Stimulated activated CD4-positive, alpha-beta T cell treated with anti-CD3 and anti-CD28 coated beads, TNF-alpha, amount 100 ng/mL, for 4 hours (primary cell): ENCODE data around the gene ACO2.

Experiments used
- DNase-seq, 3 experiments: peaks; one replicate each; pipeline ENCODE4 v3.0.0-alpha.2; 2020; ENCODE audit warnings: low read depth in 3 of 3

Gene ACO2

GRCh38 chr22:41488596-41489385 is 19.9 kb downstream of the ACO2 start:
- no peak for DNase-seq

- no peak for DNase-seq
Observed at GRCh38 chr22:41491374-41492100, 22.6 kb downstream of the ACO2 start.

GRCh38 chr22:41498303-41498835 is 29.5 kb downstream of the ACO2 start:
- no peak for DNase-seq

DNA sequence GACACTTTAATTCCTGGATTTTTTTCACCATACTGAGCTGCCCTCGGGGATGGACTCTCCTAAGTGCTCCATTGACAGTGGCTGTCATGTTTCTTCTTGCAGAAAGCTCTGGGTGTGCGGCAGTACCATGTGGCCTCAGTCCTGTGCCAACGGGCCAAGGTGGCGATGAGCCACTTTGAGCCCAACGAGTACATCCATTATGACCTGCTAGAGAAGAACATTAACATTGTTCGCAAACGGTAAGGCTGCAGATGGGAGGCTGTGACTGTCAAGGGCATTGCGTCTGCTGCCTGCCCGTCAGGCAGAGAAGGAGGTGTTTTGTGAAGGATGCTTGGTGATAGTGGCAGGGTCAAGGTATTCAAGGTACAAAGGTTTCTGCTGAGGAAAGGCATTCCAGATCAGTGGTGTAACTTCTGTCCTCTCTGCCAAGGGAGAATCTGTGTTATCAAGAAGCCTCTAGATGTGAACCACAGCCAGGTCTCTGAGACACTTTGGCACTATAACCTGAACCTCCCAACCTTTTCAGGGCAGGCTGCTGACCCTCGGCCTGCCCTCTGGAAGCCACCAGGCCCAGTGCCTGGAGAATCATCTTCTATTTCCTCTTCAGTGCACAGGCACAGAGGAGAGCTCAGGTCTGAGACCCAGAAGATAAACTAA is 30.8 kb downstream of the ACO2 start:
- no peak for DNase-seq

GRCh38 chr22:41500303-41500702 is 31.4 kb downstream of the ACO2 start:
- no peak for DNase-seq

GRCh38 chr22:41501209-41501608 is 32.3 kb downstream of the ACO2 start:
- DNase-seq: no peak

GRCh38 chr22:41504397-41504796 is 35.5 kb downstream of the ACO2 start:
- no peak for DNase-seq

- no peak for DNase-seq
Observed at GRCh38 chr22:41504816-41505215, 35.9 kb downstream of the ACO2 start.

DNA sequence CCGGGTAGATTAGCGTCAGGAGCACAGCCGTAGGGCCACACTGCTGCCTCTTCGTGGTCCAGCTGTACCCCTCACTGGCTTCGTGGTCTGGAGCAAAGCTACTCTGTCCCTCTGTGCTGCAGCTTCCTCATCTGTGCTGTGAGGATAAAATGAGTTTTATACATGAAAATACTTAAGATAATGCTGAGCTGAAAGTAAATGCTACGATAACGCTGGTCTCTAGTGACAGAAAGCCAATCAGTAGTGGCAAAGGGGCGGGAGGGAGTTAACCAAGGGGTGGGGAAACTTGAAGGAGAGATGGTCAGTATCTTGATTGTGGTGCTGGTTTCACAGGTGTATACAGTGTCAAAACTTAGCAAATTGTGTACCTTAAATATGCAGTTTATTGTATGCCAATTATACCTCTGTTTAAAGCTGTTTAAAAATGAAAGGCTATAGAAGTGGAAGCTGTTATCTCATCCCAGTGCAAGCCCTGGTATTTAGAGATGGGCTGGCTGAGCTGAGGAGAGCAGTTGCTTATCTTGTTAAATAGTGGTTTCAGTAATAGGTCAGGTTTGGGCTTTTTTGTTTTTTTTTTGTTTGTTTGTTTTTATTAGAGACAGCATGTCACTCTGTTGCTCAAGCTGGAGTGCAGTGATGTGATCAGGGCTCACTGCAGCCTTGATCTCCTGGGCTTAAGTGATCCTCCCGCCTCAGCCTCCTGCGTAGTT is 36.7 kb downstream of the ACO2 start:
- no peak for DNase-seq

GRCh38 chr22:41507330-41508063 is 38.6 kb downstream of the ACO2 start:
- no peak for DNase-seq

GRCh38 chr22:41508770-41509170 is 39.9 kb downstream of the ACO2 start:
- DNase-seq: no peak

- DNase-seq: no peak
Observed at GRCh38 chr22:41511521-41511968, 42.6 kb downstream of the ACO2 start.

- no peak for DNase-seq
Observed at GRCh38 chr22:41512421-41513194, 43.7 kb downstream of the ACO2 start.

GRCh38 chr22:41513391-41513790 is 44.5 kb downstream of the ACO2 start:
- DNase-seq: no peak

DNA sequence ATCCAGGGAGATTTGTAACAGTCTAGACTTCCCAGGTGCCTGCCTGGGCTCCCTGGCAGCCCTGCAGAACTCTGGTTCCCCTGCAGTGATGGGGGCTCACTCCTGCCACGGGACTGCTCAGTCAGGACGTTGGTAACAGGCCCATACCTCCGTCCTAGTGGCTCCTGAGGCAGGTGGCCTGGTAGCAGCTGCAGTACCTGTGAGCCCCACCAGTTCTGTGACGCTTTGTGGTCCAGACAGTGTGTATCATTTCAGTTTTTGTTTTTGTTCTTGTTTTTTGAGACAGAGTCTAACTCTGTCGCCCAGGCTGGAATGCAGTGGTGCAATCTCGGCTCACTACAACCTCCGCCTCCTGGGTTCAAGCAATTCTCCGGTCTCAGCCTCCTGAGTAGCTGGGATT is 47.5 kb downstream of the ACO2 start:
- DNase-seq: no peak

GRCh38 chr22:41517172-41518047 is 48.5 kb downstream of the ACO2 start:
- DNase-seq: no peak

- DNase-seq: no peak
Observed at GRCh38 chr22:41518048-41518347, 49.1 kb downstream of the ACO2 start.

GRCh38 chr22:41521126-41521525 is 52.2 kb downstream of the ACO2 start:
- no peak for DNase-seq

- DNase-seq: no peak
Observed at GRCh38 chr22:41522813-41523212, 53.9 kb downstream of the ACO2 start.
